ENCODE data around the gene KLF4. TPM values are rescaled to one million over a fixed set of nuclear protein-coding genes. Genes with fewer than 3 reads are reported as not detected.
"Not testable (repeated sequence)": the region's sequence is repeated elsewhere in the genome, so short reads cannot be mapped to it uniquely, and the experiment has no call there.

The KLF4 gene
- total RNA-seq, 2 donors from 2014 or later: 1.7 to 3.5 TPM

DNA sequence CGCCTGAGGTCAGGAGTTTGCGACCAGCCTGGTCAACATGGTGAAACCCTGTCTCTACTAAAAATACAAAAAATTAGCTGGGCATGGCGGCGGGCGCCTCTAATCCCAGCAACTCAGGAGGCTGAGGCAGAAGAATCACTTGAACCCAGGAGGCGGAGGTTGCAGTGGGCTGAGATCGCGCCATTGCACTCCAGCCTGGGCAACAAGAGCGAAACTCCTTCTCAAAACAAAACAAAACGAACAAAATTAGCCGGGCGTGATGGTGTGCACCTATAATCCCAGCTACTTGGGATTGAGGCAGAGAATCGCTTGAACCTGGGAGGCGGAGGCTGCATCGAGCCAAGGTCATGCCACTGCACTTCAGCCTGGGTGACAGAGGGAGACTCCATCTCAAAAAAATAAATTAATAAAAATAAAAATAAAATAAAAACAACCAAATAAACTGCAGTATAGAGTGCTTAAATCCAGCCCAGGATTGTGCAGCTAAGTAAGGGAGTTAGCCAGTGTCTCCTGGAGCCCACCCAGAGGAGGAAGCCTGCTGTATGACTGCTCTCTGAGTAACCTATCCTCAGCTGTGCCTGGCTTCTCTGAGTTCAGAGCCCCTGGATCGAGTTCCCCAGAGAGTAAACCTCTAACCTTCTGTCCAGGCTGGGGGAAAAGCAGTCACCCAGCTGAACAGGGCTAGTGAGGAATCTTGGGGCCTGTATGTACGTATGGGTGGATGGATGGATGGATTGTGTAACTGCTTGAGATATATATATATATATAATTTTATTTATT, 11.0 kb upstream of the KLF4 start:
- H3K4me3 Mint-ChIP-seq; DNase-seq; H3K27ac Mint-ChIP-seq; H3K9me3 Mint-ChIP-seq; H3K27me3 Mint-ChIP-seq (ENCODE audit: low read depth); ATAC-seq (replicated peaks in 1 of 2); H3K36me3 Mint-ChIP-seq (ENCODE audit: insufficient read depth in 2 of 2); H3K4me1 Mint-ChIP-seq (ENCODE audit: low read depth): not testable (repeated sequence)

DNA sequence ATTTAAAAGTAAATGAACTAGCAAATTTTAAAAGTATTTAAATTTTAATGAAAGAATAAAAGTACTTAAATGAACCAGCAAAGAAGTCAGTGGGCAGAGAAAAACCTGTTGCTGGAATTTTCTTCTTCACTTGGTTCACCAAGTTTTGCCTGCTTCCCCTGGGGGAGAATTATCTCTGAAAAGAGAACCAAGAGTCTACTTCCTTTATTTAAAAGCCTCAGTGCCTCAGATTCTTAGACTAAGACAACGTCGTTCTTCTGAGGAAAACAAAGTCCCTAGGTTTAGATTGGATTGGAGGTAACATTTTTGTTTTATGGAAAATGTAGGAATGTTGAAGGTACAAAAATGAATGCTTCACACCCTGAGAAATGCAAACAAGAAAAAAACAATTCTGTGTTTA, 7.4 kb upstream of the KLF4 start:
- H3K36me3 Mint-ChIP-seq (ENCODE audit: insufficient read depth in 2 of 2): no peaks in the 10 kb centered on the region
- no peak overlapping the region for H3K4me3 Mint-ChIP-seq
- H3K9me3 Mint-ChIP-seq: no peaks in the 10 kb centered on the region
- H3K27me3 Mint-ChIP-seq (ENCODE audit: low read depth): peaks cover 24% of the 10 kb centered on the region
- no peak overlapping the region for H3K27ac Mint-ChIP-seq
- no peaks in the 10 kb centered on the region for H3K4me1 Mint-ChIP-seq (ENCODE audit: low read depth)
- ATAC-seq (replicated peaks in 1 of 2) (no peak), DNase-seq (no peak)

DNA sequence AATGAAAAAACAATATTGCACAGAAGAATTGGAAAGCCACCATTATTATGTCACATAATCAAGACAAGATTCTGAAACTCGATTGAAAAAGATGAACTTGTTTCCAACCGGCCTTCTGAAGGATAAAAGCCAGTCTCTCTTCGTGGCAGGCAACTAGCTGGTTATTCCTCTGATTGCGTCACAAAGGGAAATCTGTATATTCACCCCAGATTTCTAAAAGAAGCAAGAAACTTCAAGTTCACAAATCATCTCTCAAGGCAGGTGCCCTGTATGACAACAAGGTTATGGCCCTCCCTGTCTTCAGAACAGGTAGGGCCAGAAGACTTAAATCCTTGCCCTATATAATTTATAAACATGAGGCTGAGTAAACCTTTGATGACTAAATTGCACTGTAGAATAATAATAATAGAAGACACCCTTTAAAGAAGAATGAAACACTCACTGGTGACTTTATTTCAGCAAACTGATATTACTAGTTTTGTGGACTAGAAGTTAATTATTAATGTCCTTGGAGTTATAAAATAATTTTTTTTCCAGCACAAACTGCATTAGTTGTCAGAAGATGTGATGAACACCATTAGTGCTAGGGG, 2.9 kb upstream of the KLF4 start:
- H3K9me3 Mint-ChIP-seq: no peaks in the 10 kb centered on the region
- ATAC-seq (replicated peaks in 1 of 2) (no peak), DNase-seq (no peak)
- H3K27me3 Mint-ChIP-seq (ENCODE audit: low read depth): peaks cover 57% of the 10 kb centered on the region
- H3K4me1 Mint-ChIP-seq (ENCODE audit: low read depth): peaks cover 20% of the 10 kb centered on the region
- peak overlapping the region in 1 of 2 donors; percentile 13 for H3K4me3 Mint-ChIP-seq
- H3K27ac Mint-ChIP-seq: no peak overlapping the region
- H3K36me3 Mint-ChIP-seq (ENCODE audit: insufficient read depth in 2 of 2): peaks cover 0 to 2% of the 10 kb centered on the region in 2 donors

DNA sequence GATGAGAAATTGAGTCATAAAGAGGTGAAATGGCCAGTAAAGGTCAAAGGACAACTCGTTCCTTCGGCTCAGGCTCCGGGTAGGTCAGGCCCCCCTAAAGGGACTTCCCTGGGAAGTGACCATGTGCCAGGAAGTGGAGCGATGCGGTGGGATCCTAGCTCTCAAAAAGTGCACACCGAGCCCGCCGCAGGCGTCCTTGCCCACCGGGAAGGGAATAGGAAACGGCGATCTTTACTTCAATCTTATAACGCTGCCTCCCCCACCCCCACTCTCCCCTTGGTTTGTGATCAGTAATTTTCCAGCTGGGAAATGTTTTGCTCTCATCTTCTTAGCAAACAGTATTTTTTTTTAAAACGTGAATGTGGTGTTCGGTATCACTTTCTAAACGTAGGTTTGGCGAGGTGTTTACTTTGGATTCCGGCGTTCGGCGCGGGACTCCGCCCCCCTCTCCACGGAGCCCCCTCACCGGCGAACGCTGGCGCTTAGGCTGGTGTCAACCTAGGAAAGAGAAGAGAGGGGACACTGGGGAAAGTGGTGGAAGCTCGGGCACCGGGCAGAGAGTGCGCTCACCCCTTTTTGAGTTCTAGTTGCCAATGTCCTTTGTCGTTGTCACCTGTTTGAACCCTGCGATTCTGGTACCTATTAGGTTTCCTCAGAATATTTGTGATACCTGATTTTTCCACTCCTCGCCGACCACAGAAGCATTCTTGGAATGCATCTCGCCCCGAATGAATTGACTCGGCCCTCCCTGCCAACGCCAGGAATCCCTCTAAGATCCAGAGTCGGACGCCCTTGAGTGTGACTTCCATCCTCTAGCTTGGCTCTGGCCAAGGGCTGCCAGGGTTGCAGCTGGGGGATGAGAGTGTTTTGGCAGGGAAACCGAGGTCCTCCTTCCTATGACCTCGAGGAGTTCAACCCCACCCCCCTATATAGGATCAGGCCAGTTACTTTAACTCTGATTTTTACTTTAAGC, 1.8 kb upstream of the KLF4 start:
- no peaks in the 10 kb centered on the region for H3K9me3 Mint-ChIP-seq
- peaks cover 20% of the 10 kb centered on the region for H3K4me1 Mint-ChIP-seq (ENCODE audit: low read depth)
- H3K27me3 Mint-ChIP-seq (ENCODE audit: low read depth): peaks cover 67% of the 10 kb centered on the region
- DNase-seq (no peak), ATAC-seq (replicated peaks in 1 of 2) (no peak)
- H3K4me3 Mint-ChIP-seq: peak overlapping the region; percentile 90 to 91
- peak overlapping the region; percentile 63 for H3K27ac Mint-ChIP-seq
- peaks cover 0 to 2% of the 10 kb centered on the region in 2 donors for H3K36me3 Mint-ChIP-seq (ENCODE audit: insufficient read depth in 2 of 2)

DNA sequence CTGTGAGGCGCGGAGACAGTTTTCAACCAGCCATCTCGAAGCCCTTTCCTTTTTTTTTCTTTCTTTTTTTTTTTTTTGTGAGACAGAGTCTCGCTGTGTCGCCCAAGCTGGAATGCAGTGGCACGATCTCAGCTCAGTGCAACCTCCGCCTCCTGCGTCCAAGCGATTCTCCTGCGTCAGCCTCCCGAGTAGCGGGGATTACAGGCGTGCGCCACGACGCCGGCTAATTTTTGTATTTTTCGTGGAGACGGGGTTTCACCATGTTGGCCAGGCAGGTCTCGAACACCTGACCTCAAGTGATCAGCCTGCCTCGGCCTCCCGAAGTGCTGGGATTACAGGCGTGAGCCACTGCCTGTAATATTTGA, 1.0 kb upstream of the KLF4 start:
- not testable (repeated sequence) for DNase-seq
- H3K27me3 Mint-ChIP-seq (ENCODE audit: low read depth): peaks cover 75% of the 10 kb centered on the region

DNA sequence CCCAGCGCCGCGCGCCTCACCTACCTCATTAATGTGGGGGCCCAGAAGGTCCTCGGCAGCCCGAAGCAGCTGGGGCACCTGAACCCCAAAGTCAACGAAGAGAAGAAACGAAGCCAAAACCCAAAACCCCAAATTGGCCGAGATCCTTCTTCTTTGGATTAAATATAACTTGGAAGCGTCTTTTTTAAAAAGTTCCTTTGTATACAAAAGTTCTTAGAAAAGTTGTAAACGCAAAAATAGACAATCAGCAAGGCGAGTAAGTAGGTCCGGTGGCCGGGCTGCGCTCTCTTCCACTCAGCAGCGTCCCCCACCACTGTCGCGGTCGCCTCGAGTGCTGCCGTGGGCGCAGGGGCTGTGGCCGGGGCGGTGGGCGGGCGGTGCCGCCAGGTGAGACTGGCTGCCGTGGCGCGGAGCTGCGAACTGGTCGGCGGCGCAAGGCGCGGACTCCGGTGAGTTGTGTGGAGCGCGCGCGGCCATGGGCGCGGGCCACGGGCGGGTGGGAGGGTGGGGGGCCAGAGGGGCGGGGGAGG, 360 bp downstream of the KLF4 start:
- Mint-ChIP-seq H3K27ac (peak overlapping the region; percentile 73), H3K4me1 (ENCODE audit: low read depth) (peaks cover 20% of the 10 kb centered on the region), H3K4me3 (peak overlapping the region; percentile 85 to 92), H3K9me3 (no peaks in the 10 kb centered on the region), H3K36me3 (ENCODE audit: insufficient read depth in 2 of 2) (peaks cover 0 to 2% of the 10 kb centered on the region in 2 donors), H3K27me3 (ENCODE audit: low read depth) (peaks cover 68% of the 10 kb centered on the region)
- DNase-seq: peak in 1 of 2 donors; percentile 14
- peak; percentile 29 for ATAC-seq (replicated peaks in 1 of 2)

More for the DNA sequence above, 1.0 kb upstream of the KLF4 start:
- Mint-ChIP-seq H3K4me3 (peak overlapping the region; percentile 90 to 91), H3K4me1 (ENCODE audit: low read depth) (peaks cover 20% of the 10 kb centered on the region)
- H3K36me3 Mint-ChIP-seq (ENCODE audit: insufficient read depth in 2 of 2); H3K27ac Mint-ChIP-seq; H3K9me3 Mint-ChIP-seq; ATAC-seq (replicated peaks in 1 of 2): not testable (repeated sequence)

DNA sequence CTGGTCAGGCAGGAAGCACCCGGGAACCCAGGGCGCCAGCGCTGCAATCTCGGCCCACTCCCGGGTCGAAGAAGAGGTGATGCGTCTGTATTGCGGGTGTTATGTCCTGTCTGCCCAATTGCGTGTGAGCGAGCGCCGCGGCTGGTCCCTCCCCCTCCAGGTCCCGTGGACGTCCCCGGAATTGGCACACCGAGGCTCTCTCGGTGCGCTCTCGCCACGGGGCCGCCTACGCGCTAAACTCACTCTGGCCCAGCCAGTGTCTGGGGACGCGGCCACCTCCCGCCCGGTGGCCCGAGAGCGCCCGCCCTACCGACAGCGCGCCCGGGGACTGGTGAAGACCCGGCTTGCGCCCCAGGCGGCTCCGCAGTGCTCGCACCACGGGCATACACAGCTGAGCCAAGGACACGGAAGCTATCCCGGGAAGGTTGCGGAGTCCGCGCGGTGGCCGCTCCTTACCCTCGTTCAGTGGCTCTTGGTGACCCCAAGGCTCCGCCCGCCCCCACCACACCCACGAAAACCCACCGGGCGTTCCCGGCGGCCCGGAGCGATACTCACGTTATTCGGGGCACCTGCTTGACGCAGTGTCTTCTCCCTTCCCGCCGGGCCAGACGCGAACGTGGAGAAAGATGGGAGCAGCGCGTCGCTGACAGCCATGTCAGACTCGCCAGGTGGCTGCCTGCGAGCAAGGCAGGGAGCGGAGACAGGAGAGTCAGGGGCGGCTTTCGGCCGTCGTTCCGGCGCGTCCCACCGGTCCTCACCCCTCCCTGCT, 1.0 kb downstream of the KLF4 start:
- no peaks in the 10 kb centered on the region for H3K9me3 Mint-ChIP-seq
- H3K27ac Mint-ChIP-seq: peak overlapping the region; percentile 73
- H3K27me3 Mint-ChIP-seq (ENCODE audit: low read depth): peaks cover 62% of the 10 kb centered on the region
- H3K4me1 Mint-ChIP-seq (ENCODE audit: low read depth): peaks cover 20% of the 10 kb centered on the region
- ATAC-seq (replicated peaks in 1 of 2): peak; percentile 8 to 16
- peaks cover 0 to 2% of the 10 kb centered on the region in 2 donors for H3K36me3 Mint-ChIP-seq (ENCODE audit: insufficient read depth in 2 of 2)
- peak overlapping the region; percentile 85 to 92 for H3K4me3 Mint-ChIP-seq
- DNase-seq: peak; percentile 41

DNA sequence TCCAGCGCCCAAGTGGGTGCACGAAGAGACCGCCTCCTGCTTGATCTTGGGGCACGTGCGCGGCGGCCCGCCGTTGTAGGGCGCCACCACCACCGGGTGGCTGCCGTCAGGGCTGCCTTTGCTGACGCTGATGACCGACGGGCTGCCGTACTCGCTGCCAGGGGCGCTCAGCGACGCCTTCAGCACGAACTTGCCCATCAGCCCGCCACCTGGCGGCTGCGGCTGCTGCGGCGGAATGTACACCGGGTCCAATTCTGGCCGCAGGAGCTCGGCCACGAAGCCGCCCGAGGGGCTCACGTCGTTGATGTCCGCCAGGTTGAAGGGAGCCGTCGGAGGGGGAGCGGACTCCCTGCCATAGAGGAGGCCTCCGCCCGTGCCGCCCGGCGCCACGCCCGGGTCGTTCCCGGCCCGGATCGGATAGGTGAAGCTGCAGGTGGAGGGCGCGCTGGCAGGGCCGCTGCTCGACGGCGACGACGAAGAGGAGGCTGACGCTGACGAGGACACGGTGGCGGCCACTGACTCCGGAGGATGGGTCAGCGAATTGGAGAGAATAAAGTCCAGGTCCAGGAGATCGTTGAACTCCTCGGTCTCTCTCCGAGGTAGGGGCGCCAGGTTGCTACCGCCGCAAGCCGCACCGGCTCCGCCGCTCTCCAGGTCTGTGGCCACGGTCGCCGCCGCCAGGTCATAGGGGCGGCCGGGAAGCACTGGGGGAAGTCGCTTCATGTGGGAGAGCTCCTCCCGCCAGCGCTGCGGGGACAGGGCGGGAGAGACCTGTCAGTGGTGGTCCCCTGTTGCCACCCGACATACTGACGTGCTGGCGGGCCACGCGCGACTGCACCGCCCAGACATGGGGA, 1.8 kb downstream of the KLF4 start:
- ATAC-seq (replicated peaks in 1 of 2) (peak in 1 of 2 donors; percentile 13), DNase-seq (peak; percentile 38 to 44)
- H3K27ac Mint-ChIP-seq: no peak overlapping the region
- H3K36me3 Mint-ChIP-seq (ENCODE audit: insufficient read depth in 2 of 2): peaks cover 0 to 2% of the 10 kb centered on the region in 2 donors
- no peaks in the 10 kb centered on the region for H3K9me3 Mint-ChIP-seq
- H3K4me3 Mint-ChIP-seq: peak overlapping the region; percentile 85 to 92
- H3K4me1 Mint-ChIP-seq (ENCODE audit: low read depth): peaks cover 20% of the 10 kb centered on the region
- peaks cover 62% of the 10 kb centered on the region for H3K27me3 Mint-ChIP-seq (ENCODE audit: low read depth)

DNA sequence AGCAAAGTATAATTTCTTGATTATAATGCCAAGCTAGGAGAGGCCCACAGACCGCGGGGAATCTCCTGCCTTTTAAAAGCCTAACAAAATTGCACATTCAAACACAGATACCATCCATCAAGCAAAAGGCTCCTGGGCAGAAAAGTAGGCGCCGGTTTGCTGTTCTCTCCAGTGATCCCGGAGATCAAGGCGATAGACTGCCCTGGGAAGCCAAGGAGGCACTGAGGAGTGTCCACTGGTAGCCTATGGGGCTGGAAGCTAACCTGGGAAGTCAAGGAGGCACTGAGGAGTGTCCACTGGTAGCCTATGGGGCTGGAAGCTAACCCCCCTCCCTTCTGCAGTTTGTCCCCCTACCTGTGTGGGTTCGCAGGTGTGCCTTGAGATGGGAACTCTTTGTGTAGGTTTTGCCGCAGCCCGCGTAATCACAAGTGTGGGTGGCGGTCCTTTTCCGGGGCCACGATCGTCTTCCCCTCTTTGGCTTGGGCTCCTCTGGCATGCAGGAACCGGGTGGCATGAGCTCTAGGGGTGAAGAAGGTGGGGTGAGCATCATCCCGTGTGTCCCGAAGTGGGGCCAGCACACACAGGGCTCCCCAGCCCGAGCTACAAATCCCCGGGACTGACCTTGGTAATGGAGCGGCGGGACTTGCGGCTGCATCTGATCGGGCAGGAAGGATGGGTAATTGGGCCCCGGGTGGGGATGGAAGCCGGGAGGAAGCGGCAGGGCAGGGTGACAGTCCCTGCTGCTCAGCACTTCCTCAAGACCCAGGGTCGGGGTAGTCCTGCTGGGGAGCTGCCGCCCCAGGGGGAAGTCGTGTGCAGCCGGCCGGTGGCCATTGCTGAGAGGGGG, 2.7 kb downstream of the KLF4 start:
- no peaks in the 10 kb centered on the region for H3K9me3 Mint-ChIP-seq
- H3K27me3 Mint-ChIP-seq (ENCODE audit: low read depth): peaks cover 55% of the 10 kb centered on the region
- no peak overlapping the region for H3K27ac Mint-ChIP-seq
- peaks cover 20% of the 10 kb centered on the region for H3K4me1 Mint-ChIP-seq (ENCODE audit: low read depth)
- H3K4me3 Mint-ChIP-seq: peak overlapping the region in 1 of 2 donors; percentile 85
- no peak for ATAC-seq (replicated peaks in 1 of 2)
- no peak for DNase-seq
- peaks cover 0 to 2% of the 10 kb centered on the region in 2 donors for H3K36me3 Mint-ChIP-seq (ENCODE audit: insufficient read depth in 2 of 2)

DNA sequence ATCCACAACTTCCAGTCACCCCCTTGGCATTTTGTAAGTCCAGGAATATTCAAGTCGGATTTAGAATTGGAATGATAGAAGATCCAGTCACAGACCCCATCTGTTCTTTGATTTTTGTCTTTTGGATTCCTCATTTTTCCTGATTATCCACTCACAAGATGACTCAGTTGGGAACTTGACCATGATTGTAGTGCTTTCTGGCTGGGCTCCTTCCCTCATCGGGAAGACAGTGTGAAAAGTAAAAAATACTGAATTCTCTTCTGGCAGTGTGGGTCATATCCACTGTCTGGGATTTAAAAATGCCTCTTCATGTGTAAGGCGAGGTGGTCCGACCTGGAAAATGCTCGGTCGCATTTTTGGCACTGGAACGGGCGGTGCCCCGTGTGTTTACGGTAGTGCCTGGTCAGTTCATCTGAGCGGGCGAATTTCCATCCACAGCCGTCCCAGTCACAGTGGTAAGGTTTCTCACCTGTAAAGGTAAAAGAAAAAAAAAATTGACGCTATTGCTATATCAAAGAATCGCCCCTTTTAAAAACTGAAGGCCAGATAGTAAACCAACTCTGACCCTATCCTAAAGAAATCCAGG, 4.0 kb downstream of the KLF4 start:
- ATAC-seq (replicated peaks in 1 of 2): no peak
- Mint-ChIP-seq H3K27me3 (ENCODE audit: low read depth) (peaks cover 42% of the 10 kb centered on the region), H3K9me3 (no peaks in the 10 kb centered on the region), H3K4me3 (no peak overlapping the region), H3K36me3 (ENCODE audit: insufficient read depth in 2 of 2) (peaks cover 0 to 2% of the 10 kb centered on the region in 2 donors), H3K27ac (no peak overlapping the region), H3K4me1 (ENCODE audit: low read depth) (peaks cover 10% of the 10 kb centered on the region)
- no peak for DNase-seq

Data from activated T-cell treated with anti-CD3 and anti-CD28 coated beads, Interleukin-2, amount 50 U/mL, for 72 hours (primary cell).